Activated CD4-positive, alpha-beta T cell treated with anti-CD3 and anti-CD28 coated beads, Interleukin-2, amount 10 ng/mL, durations not matched to agents 7 days and 5 days (primary cell): Measurements from ENCODE around the gene WWTR1. TPM values are rescaled to one million over a fixed set of nuclear protein-coding genes. Genes with fewer than 3 reads are reported as not detected.

Source experiments
- CTCF ChIA-PET: fragments of 350-600 bp; sonication (Branson Sonifier 250); formaldehyde crosslinking; loops from one replicate; lab custom pipeline; 2021; ENCODE audit warnings: antibody characterized with exemption; lab: Charles Lee
- POLR2A ChIA-PET: fragments of 350-600 bp; sonication (Branson Sonifier 250); formaldehyde crosslinking; loops from one replicate; lab custom pipeline; 2021; ENCODE audit warnings: antibody characterized with exemption; lab: Charles Lee
- DNase-seq: peaks from one replicate; pipeline ENCODE4 v3.0.0-alpha.2; 2020
- H3K27ac Mint-ChIP-seq: one replicate; pipeline ENCODE4 v1.8.0; 2021; ENCODE audit warnings: mild to moderate bottlenecking, moderate library complexity, mixed read lengths
- H3K27me3 Mint-ChIP-seq: one replicate; pipeline ENCODE4 v1.8.0; 2021; ENCODE audit warnings: mixed read lengths
- H3K36me3 Mint-ChIP-seq: one replicate; pipeline ENCODE4 v1.8.0; 2021; ENCODE audit warnings: low read depth, mixed read lengths
- H3K4me1 Mint-ChIP-seq: one replicate; pipeline ENCODE4 v1.8.0; 2021; ENCODE audit warnings: mixed read lengths
- H3K4me3 Mint-ChIP-seq: one replicate; pipeline ENCODE4 v1.8.0; 2021; ENCODE audit warnings: mild to moderate bottlenecking, moderate library complexity, mixed read lengths
- H3K9me3 Mint-ChIP-seq: one replicate; pipeline ENCODE4 v1.8.0; 2021; ENCODE audit warnings: mixed read lengths
- total RNA-seq, 2 experiments: library from RNA; stranded (reverse); gene quantifications; one replicate each; pipeline ENCODE4 v1.2.3, GENCODE V29; 2021

The WWTR1 gene
- total RNA-seq, 2 experiments from 2014 or later, result 0.27 to 0.77 TPM

GRCh38 chr3:149519912-149520311 is 137.9 kb downstream of the WWTR1 start:
- Mint-ChIP-seq H3K4me3 (no peak overlapping the region), H3K27ac (no peak overlapping the region), H3K9me3 (no peaks in the 10 kb centered on the region), H3K36me3 (no peaks in the 10 kb centered on the region), H3K27me3 (peaks cover 10% of the 10 kb centered on the region), H3K4me1 (no peaks in the 10 kb centered on the region)
- ChIA-PET CTCF (interaction anchor here (0.6 kb wide), 1 partner anchor 252 kb away, joined by 3 read pairs; no protein-coding TSS in a partner anchor), POLR2A (no interaction called here)
- DNase-seq, result no peak

- peaks cover 10% of the 10 kb centered on the region for H3K27me3 Mint-ChIP-seq
- H3K36me3 Mint-ChIP-seq, result no peaks in the 10 kb centered on the region
- CTCF ChIA-PET, result no interaction called here
- H3K4me1 Mint-ChIP-seq, result no peaks in the 10 kb centered on the region
- H3K4me3 Mint-ChIP-seq, result no peak overlapping the region
- no peak for DNase-seq
- no peak overlapping the region for H3K27ac Mint-ChIP-seq
- H3K9me3 Mint-ChIP-seq, result no peaks in the 10 kb centered on the region
- POLR2A ChIA-PET, result no interaction called here
Observed at GRCh38 chr3:149516920-149517319, 140.9 kb downstream of the WWTR1 start.

GRCh38 chr3:149515249-149515648 is 142.6 kb downstream of the WWTR1 start:
- no peak for DNase-seq
- Mint-ChIP-seq H3K4me1 (no peaks in the 10 kb centered on the region), H3K36me3 (no peaks in the 10 kb centered on the region), H3K27ac (no peak overlapping the region), H3K4me3 (no peak overlapping the region), H3K27me3 (peaks cover 10% of the 10 kb centered on the region), H3K9me3 (no peaks in the 10 kb centered on the region)
- POLR2A ChIA-PET, result no interaction called here
- CTCF ChIA-PET, result no interaction called here

- CTCF ChIA-PET, result no interaction called here
- no peaks in the 10 kb centered on the region for H3K36me3 Mint-ChIP-seq
- H3K27me3 Mint-ChIP-seq, result peaks cover 10% of the 10 kb centered on the region
- no peaks in the 10 kb centered on the region for H3K4me1 Mint-ChIP-seq
- no peak overlapping the region for H3K4me3 Mint-ChIP-seq
- H3K9me3 Mint-ChIP-seq, result no peaks in the 10 kb centered on the region
- H3K27ac Mint-ChIP-seq, result no peak overlapping the region
- DNase-seq, result no peak
- POLR2A ChIA-PET, result no interaction called here
Observed at GRCh38 chr3:149514471-149514870, 143.4 kb downstream of the WWTR1 start.

- H3K27me3 Mint-ChIP-seq, result peaks cover 9% of the 10 kb centered on the region
Observed at GRCh38 chr3:149512073-149512782, 145.6 kb downstream of the WWTR1 start.

GRCh38 chr3:149511040-149511626 is 146.7 kb downstream of the WWTR1 start:
- no peak for DNase-seq
- H3K9me3 Mint-ChIP-seq, result no peaks in the 10 kb centered on the region
- H3K27ac Mint-ChIP-seq, result no peak overlapping the region
- ChIA-PET POLR2A (no interaction called here), CTCF (interaction anchor here (0.7 to 0.8 kb wide), 3 partner anchors 20 to 65 kb away, joined by 3 read pairs; no protein-coding TSS in a partner anchor)
- no peaks in the 10 kb centered on the region for H3K36me3 Mint-ChIP-seq
- peaks cover 7% of the 10 kb centered on the region for H3K4me1 Mint-ChIP-seq
- H3K4me3 Mint-ChIP-seq, result no peak overlapping the region
- peaks cover 15% of the 10 kb centered on the region for H3K27me3 Mint-ChIP-seq

More at GRCh38 chr3:149512073-149512782, 145.6 kb downstream of the WWTR1 start:
- Mint-ChIP-seq H3K4me3 (no peak overlapping the region), H3K4me1 (peaks cover 7% of the 10 kb centered on the region), H3K27ac (no peak overlapping the region), H3K36me3 (no peaks in the 10 kb centered on the region), H3K9me3 (no peaks in the 10 kb centered on the region)
- DNase-seq, result peak; percentile 21
- ChIA-PET CTCF (interaction anchor here (0.7 to 0.8 kb wide), 2 partner anchors 37 to 69 kb away, joined by 3 read pairs; no protein-coding TSS in a partner anchor), POLR2A (no interaction called here)

DNA sequence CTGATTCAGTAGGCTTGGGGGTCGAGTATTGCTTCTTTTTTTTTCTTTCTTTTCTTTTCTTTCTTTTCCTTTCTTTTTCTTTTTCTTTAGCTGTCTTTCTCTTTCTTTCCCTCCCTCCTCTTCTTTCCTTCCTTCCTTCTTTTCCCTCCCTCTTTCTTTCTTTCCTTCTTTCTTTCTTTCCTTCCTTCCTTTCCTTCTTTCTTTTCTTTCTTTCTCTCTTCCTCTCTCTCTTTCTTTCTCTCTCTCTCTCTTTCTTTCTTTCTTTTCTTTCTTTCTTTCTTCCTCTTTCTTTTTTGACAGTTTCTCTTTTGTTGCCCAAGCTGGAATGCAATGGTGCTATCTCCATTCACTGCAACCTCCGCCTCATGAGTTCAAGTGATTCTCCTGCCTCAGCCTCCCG is 147.3 kb downstream of the WWTR1 start:
- Mint-ChIP-seq H3K4me3 (no peak overlapping the region), H3K4me1 (peaks cover 7% of the 10 kb centered on the region), H3K9me3 (no peaks in the 10 kb centered on the region), H3K27me3 (peaks cover 15% of the 10 kb centered on the region), H3K27ac (no peak overlapping the region), H3K36me3 (no peaks in the 10 kb centered on the region)
- no peak for DNase-seq
- ChIA-PET POLR2A (no interaction called here), CTCF (interaction anchor here (0.7 to 2.5 kb wide), 4 partner anchors 21 to 298 kb away, joined by 3 to 7 read pairs (median 3); no protein-coding TSS in a partner anchor)

DNA sequence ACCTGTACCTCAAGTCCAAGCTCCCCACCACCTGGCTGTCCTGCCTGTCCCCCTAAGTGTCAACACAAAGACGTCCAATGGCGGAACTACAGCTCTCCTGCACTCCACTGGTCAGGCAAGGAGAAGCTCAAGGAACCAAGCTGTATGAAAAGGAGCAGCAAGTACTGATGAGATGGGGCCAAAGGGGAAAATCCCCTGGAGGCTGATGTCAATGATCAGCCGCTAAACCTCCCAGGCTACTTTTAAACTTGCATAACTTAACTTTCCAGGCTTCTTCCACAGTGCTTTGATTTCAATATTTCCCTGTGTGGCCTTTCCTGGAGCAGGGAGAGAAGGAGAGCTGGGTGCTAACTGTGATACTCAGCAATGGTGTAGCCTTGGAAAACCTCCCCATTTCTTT is 148.3 kb downstream of the WWTR1 start:
- no peak for DNase-seq
- H3K27me3 Mint-ChIP-seq, result peaks cover 14% of the 10 kb centered on the region
- ChIA-PET POLR2A (no interaction called here), CTCF (interaction anchor here (0.6 to 2.5 kb wide), 4 partner anchors 9 to 299 kb away, joined by 3 to 7 read pairs (median 4); no protein-coding TSS in a partner anchor)
- no peak overlapping the region for H3K4me3 Mint-ChIP-seq
- no peaks in the 10 kb centered on the region for H3K36me3 Mint-ChIP-seq
- H3K4me1 Mint-ChIP-seq, result peaks cover 7% of the 10 kb centered on the region
- no peaks in the 10 kb centered on the region for H3K9me3 Mint-ChIP-seq
- H3K27ac Mint-ChIP-seq, result no peak overlapping the region

GRCh38 chr3:149507491-149508324 is 150.1 kb downstream of the WWTR1 start:
- ChIA-PET POLR2A (no interaction called here), CTCF (interaction anchor here (0.7 to 2.5 kb wide), 2 partner anchors 71 to 301 kb away, joined by 3 to 7 read pairs; no protein-coding TSS in a partner anchor)
- H3K4me3 Mint-ChIP-seq, result no peak overlapping the region
- peaks cover 7% of the 10 kb centered on the region for H3K4me1 Mint-ChIP-seq
- H3K27ac Mint-ChIP-seq, result no peak overlapping the region
- H3K9me3 Mint-ChIP-seq, result no peaks in the 10 kb centered on the region
- H3K27me3 Mint-ChIP-seq, result peaks cover 19% of the 10 kb centered on the region
- DNase-seq, result no peak
- H3K36me3 Mint-ChIP-seq, result no peaks in the 10 kb centered on the region

- Mint-ChIP-seq H3K9me3 (no peaks in the 10 kb centered on the region), H3K27me3 (peaks cover 17% of the 10 kb centered on the region), H3K27ac (no peak overlapping the region), H3K4me1 (peaks cover 7% of the 10 kb centered on the region), H3K36me3 (no peaks in the 10 kb centered on the region), H3K4me3 (no peak overlapping the region)
- ChIA-PET CTCF (interaction anchor here (0.7 kb wide), 1 partner anchor 71 kb away, joined by 3 read pairs; no protein-coding TSS in a partner anchor), POLR2A (no interaction called here)
- no peak for DNase-seq
Observed at GRCh38 chr3:149506965-149507364, 150.9 kb downstream of the WWTR1 start.

DNA sequence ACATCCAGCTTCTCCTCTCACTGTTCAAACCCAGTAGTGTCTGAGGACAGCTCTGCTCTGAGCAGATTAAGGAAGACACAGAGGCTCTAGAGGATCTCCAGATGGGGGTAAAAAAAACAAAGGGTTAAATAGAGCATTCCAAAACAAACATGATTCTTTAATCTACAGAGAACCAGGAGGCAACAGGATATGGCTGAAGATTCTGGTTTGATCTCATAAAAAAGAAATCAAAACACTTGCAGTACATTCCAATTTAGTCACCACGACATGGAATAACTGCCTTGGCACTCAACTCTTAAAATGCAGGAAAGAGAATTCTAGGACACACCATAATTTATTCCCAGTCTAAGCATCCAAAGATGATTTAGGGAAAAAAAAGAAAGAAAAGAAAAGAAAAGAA is 151.3 kb downstream of the WWTR1 start:
- H3K36me3 Mint-ChIP-seq, result no peaks in the 10 kb centered on the region
- CTCF ChIA-PET, result no interaction called here
- peaks cover 18% of the 10 kb centered on the region for H3K27me3 Mint-ChIP-seq
- no peak overlapping the region for H3K27ac Mint-ChIP-seq
- peaks cover 7% of the 10 kb centered on the region for H3K4me1 Mint-ChIP-seq
- no peak overlapping the region for H3K4me3 Mint-ChIP-seq
- POLR2A ChIA-PET, result no interaction called here
- no peak for DNase-seq
- no peaks in the 10 kb centered on the region for H3K9me3 Mint-ChIP-seq

DNA sequence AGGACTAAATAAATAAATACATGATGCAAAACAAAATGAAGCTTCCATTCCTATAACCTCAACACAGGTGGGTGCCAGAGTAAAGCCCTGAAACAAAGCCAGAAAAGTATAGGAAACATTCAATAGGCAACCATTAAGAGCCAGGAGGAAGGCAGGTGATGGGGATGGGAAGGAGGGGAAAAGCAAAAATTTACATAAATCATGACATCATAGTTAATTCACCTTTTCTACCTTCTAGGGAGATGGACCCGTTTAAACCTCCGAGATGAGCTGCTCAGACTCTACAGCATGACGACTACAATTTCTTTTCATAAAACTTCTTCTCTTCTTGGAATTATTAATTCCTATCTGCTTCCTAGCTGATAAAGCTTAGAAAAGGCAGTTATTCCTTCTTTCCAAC is 155.4 kb downstream of the WWTR1 start:
- CTCF ChIA-PET, result no interaction called here
- H3K27ac Mint-ChIP-seq, result no peak overlapping the region
- peaks cover 27% of the 10 kb centered on the region for H3K27me3 Mint-ChIP-seq
- DNase-seq, result no peak
- H3K9me3 Mint-ChIP-seq, result no peaks in the 10 kb centered on the region
- H3K4me3 Mint-ChIP-seq, result no peak overlapping the region
- no peaks in the 10 kb centered on the region for H3K36me3 Mint-ChIP-seq
- POLR2A ChIA-PET, result no interaction called here
- H3K4me1 Mint-ChIP-seq, result no peaks in the 10 kb centered on the region
